ENCODE results near the gene CIBAR2.

CIBAR2 gene

DNA sequence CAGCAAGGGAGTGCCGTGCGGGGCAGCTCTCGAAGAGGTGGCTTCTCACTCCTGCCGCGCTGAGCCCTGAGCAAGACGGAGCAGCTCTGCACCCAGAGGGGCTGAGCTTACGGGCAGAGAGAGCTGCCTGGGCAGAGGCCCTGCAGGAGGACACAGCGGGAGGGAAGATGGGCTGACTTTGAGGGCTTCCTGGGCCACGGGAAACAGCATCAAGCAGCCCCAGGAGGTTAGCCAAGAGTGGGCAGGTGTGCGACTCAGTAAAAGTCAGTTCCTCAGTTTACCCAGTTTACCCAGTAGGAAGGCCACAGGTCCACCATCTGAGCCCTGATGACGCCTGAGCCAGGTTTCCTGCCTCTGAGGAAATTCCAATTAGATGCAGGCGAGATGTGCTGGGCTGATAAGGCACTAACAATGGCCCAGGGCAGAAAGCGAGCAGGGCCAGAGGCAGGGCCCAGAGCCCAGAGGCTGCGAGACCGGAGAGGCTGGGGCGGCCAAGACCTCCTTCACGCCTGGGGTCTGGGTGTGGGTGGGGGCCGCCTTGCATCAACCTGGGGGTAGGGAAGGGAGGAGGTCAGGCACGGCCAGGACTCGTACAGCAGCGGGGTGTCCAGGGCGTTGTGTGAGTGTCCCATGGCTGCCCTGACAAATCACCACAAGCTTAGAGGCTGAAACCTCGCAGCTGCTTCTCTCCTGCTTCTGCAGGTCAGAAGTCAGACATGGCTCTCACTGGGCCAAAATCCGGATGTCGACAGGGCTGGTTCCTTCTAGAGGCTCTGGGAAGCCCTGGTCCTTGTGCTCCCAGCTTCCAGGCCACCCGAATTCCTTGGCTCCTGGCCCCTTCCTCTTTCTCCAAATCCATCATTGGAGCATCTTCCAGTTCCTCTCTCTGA, 32.0 kb upstream of the CIBAR2 start:
- DNase-seq: no peak

DNA sequence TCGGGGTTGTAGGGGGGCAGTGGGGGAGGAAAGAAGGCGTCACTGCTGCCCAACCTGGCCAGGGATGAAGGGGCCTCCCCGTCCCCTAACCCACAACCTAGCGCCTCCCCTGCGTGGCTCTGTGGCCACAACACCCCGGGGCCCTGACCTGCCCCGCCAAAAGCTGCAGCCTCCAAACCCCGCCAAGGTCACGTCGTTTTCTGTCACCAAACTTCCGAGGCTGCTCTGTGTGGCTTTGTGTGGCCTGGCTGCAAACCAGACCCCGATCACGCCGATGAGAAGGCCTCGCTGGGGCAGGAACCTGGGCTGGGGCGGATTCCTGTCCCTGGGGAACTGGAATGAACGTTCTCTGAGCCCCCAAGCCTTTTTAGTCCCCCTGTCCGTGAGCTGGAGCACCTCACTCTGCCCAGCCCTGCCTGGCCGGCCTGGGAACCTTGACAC, 30.5 kb upstream of the CIBAR2 start:
- no peak for DNase-seq

GRCh38 chr16:85142129-85142513, 29.8 kb upstream of the CIBAR2 start:
- DNase-seq: no peak

- DNase-seq: no peak
These were observed 29.3 kb upstream of the CIBAR2 start for GRCh38 chr16:85141491-85142128.

DNA sequence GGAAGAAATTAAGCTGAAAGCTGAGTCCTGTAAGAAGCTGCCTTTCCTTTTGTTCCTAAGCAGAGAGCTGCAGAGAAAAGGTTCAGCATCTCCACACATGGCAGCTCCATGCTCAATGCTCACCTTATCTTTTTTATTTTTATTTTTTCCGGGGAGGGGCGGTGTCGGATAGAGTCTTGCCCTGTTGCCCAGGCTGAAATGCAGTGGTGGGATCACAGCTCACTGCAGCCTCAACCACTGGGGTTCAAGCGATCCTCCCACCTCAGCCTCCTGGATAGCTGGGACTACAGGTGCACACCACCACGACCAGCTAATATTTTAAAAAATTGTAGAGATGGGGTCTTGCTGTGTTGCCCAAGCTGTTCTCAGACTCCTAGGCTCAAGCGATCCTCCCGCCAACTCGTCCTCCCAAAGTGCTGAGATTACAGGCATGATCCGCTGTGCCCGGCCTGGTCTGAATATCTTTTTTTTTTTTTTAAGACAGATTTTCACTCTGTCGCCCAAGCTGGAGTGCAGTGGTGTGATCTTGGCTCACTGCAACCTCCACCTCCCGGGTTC, 28.3 kb upstream of the CIBAR2 start:
- DNase-seq: no peak

DNA sequence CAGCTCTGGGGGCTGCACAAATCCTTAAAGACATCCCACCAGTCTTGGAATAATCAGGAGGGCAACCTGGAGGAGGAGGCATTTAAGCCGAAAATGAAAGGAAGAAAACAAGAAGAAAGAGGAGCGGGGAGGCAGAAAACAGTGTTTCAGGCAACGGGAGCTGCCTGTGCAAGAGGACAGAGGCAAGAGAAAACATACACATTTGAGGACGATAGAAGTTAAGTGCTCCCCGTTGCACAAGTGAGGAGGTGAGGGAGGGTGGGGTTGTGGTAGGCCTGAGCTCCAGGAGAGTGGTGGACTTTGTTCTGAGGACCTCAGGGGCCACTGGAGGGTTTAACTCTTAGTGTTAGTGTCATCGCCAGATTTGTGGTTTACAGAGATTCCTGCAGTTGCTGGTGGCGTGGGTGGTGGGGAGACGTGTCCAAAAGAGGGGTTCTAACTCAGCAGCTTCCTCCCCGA, 27.6 kb upstream of the CIBAR2 start:
- DNase-seq: no peak

GRCh38 chr16:85138825-85139627, 26.8 kb upstream of the CIBAR2 start:
- no peak for DNase-seq

DNA sequence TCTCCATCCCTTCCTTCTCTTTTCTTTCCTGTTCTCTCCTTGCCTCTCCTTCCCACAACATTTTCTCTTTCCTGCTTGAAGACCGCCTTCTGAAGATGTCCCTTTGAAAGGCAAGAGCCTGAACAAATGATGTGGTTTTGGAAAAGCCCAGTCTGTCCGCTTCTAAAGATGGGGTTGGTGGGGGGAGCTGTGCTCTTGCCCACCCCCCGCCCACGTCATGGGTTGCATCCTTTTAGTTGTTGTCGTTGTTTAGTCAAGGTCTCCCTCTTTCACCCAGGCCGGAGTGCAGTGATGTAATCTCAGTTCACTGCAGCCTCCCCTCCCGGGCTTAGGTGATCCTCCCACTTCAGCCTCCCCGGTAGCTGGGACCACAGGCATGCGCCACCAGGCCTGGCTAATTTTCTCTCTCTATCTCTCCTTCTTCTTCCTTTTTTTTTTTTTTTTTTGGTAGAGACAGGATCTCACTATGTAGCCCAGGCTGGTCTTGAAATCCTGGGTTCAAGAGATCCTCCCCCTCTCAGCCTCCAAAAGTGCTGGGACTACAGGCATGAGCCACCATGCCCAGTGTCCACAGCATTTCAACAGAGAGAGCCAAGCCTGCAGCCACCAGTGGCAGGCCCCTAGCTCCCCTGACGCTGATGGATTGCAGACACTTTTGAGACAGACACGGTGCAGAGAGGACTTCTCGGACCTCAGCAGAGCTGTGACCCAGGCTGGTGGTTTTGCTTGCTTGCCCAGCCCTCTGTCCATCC, 26.0 kb upstream of the CIBAR2 start:
- no peak for DNase-seq

- no peak for DNase-seq
These were observed 25.2 kb upstream of the CIBAR2 start for GRCh38 chr16:85137323-85138072.

DNA sequence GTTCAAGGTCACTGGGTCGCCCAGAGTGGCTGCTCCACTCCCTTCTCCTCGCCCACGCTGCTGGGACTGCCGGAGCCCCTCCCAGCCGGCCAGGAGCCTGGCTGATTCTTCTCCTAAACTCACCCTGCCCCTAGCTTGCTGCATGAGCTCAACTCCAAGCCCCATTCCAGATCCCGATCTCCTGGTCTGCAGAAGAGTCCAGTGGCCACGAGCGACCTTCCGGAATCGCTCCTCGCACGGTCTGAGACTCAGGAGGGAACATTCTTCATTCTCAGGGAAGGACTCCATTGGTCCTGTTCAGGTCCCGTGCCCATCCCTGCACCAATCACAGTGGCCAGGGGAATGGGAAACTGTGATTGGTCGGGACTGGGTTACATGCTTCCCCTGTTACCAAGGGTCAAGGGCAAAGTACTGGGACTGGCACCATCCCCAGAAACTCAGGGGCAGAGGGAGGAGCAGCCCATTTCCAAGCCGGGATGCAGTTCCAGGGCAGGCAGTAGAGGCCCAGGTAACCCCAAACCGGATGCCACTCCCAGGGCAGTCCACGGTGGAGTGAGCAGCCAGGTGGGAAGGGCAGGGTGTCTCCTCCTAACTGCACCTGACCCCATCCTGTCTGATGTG, 24.5 kb upstream of the CIBAR2 start:
- no peak for DNase-seq

DNA sequence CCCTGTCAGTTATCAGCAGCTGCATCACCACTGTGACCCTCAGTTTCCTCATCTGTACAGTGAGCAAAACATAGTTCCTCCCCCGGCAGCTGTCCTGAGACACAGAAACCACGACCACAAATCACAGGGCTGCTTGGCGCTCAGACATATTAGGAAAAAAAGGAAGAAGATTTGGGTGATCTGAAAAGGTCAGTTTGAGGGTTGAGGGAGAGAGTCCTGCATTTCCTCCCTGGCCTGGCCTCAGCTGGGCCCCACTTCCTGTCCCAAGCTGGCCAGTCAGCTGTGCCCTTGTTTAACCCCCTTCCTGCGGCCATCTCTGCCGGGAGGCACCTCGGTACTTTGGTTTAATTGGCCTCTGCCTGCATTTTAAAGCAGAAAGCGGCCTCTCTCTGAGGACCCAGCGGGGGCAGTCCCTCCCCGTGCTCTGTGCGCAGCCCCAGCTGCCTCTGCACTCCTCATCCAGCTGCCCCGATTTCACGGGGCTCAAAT, 24.0 kb upstream of the CIBAR2 start:
- no peak for DNase-seq

DNA sequence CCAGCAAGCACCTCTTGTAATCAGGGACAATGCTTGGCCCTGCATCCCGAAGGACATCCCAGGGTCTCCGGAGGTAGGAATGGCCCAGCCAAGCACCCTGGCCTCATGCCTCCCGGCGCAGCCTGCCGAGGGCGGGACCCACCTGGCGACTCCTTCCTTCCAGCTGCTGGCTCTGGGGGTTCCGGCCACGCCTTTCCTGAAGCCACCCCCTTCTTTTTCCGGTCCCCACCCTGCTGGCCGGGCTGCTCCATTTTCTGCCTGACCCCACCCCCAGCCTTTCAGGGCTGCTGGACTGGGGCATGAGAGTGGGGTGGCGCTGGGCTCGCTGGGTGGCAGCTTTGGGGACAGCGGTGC, 22.5 kb upstream of the CIBAR2 start:
- DNase-seq: no peak

DNA sequence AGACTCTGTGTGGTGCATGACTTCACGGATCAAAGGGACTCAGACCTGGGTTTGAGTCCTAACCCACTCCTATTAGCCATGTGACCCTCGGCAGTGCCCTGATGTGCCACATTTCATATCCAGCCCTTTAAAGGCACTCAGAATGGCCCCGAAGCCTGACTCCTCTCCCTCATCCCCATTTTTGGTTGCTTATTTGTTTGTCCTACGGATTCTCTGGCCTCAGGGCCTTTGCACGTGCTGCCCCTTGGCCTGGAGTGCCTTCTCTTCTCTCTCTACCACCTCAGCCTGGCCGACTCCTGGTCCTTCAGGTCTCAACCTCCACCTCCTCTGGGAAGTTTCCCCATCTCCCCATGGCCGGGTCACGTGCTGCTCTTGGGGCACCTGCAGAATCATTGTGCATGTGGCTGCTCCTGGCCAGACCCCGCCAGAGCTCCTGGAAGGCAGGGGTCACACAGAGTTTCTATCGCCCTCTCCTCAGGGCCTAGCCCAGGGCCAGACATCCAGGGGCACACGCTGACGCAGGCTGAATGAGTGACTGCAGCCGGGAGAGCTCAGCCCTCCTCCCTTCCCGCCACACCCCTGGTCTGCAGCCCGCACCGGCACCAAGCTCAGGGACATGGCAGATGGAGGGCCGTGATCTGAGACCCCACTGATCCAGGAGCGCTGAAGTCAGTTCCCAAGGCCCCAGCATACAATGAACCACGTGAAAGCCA, 22.0 kb upstream of the CIBAR2 start:
- no peak for DNase-seq

DNA sequence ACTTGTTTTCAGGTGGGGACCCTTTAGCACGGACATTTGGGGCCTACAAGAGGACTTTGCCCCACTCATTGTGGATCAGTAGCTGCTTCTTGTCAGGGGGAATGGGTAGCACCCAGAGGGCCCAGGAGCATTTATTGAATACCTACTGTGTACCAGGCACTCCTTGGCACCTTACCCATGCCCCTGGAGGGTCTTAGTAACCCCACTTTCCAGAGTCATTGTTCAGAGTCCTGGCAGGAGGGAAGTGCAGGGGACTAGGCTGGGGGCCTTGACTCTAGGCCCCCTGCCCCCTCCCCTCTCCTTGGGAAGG, 21.0 kb upstream of the CIBAR2 start:
- DNase-seq: no peak

GRCh38 chr16:85132456-85133289, 20.4 kb upstream of the CIBAR2 start:
- DNase-seq: no peak

DNA sequence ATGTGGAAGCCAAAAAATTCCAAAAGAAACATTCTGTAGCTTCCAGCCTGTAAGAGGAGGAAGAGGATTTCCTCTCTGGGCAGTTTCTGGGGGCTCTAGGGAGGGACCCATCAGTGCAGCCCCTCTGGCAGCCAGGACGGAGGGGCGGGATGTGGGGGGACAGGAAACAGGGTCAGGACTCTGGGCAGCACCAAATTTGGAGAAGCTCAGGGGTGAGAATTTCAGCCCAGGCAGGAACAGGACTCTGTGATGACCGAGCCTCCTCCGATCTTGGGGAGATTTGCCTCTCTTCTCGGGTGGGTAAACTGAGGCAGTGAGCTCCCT, 18.4 kb upstream of the CIBAR2 start:
- DNase-seq: no peak

DNA sequence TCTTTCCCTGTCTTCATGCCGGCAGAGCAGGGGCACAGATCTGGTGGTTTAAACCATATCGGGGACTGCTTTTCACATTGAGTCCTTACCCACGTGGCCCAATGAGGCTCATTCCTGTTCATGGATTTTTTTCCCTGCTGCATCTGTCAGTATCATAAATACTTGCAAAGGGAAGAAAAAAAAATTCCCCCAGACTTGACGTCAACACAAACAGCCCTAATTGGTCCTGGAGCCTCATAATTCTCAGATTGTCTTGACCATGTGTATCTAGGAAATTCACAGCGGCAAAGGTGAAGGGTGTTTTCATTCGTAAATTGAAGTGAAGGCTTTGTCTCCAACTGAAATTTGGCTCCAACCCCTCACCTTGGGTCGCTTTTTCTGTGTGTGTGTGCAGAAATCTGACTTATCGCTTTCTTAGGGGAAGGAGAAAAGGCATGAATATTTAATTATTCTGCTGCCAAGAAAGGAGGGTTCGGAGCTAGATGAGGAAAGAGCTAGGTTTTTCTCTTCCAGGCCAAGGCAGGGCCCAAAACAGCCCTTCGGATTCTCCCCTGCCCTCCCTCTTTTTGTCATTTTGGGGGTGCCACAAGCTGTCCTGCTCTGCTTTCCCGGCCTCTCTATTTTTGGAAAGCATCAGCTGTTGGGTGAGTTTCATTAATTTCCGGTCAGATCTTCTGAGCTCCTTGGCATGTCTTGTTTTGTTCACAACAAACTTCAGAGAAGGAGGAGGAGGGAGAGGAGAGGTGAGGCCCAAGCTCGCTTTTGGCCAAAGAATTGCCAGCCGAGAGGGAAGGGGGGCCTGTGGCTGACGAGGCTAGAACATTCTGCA, 17.8 kb upstream of the CIBAR2 start:
- no peak for DNase-seq

GRCh38 chr16:85128079-85128837, 16.0 kb upstream of the CIBAR2 start:
- no peak for DNase-seq

Data from activated CD4-positive, CD25-positive, alpha-beta regulatory T cell treated with anti-CD3 and anti-CD28 coated beads, Interleukin-2, amount 50 U/mL, for 72 hours (primary cell).